Activated CD8-positive, alpha-beta memory T cell treated with anti-CD3 and anti-CD28 coated beads for 36 hours (primary cell): ENCODE measurements around the gene CD300LF. TPM values are rescaled to one million over a fixed set of nuclear protein-coding genes. Genes with fewer than 3 reads are reported as not detected.

Source experiments
- total RNA-seq, 2 experiments: library from RNA; stranded (reverse); gene quantifications; one replicate each; pipeline ENCODE4 v1.2.3, GENCODE V29; 2021

CD300LF gene
- total RNA-seq, 2 experiments from 2014 or later, result not detected

Other genes starting within 250 kb of the CD300LF start
- gene CD300A, start 246.3 kb downstream of the CD300LF start, total RNA-seq, result 1 to 10 TPM; 4.4 to 5.1 TPM
- gene CD300LB, start 181.4 kb downstream of the CD300LF start, total RNA-seq, result not detected
- gene CD300C, start 166.8 kb downstream of the CD300LF start, total RNA-seq, result not detected
- gene CD300H, start 145.4 kb downstream of the CD300LF start, total RNA-seq, result not detected
- gene CD300LD, start 120.6 kb downstream of the CD300LF start, total RNA-seq, result not detected
- gene CD300E, start 89.2 kb downstream of the CD300LF start, total RNA-seq, result not detected
- gene RAB37, start 24.3 kb upstream of the CD300LF start, total RNA-seq, result 1 to 10 TPM; 1.3 to 1.4 TPM
- 100 to 1,000 TPM; 135 to 143 TPM for gene NHERF1, start 35.7 kb upstream of the CD300LF start, total RNA-seq
- gene NAT9, start 63.4 kb upstream of the CD300LF start, total RNA-seq, result 10 to 100 TPM; 44.4 to 49.6 TPM
- gene GRIN2C, start 147.0 kb upstream of the CD300LF start, total RNA-seq, result not detected
- 10 to 100 TPM; 21.0 to 22.5 TPM for gene FDXR, start 160.1 kb upstream of the CD300LF start, total RNA-seq
- not detected for gene FADS6, start 180.7 kb upstream of the CD300LF start, total RNA-seq
- not detected for gene USH1G, start 210.3 kb upstream of the CD300LF start, total RNA-seq
- gene OTOP2, start 211.3 kb upstream of the CD300LF start, total RNA-seq, result not detected
- gene OTOP3, start 223.0 kb upstream of the CD300LF start, total RNA-seq, result not detected